ENCODE measurements around the gene UGT1A10.

The UGT1A10 gene

DNA sequence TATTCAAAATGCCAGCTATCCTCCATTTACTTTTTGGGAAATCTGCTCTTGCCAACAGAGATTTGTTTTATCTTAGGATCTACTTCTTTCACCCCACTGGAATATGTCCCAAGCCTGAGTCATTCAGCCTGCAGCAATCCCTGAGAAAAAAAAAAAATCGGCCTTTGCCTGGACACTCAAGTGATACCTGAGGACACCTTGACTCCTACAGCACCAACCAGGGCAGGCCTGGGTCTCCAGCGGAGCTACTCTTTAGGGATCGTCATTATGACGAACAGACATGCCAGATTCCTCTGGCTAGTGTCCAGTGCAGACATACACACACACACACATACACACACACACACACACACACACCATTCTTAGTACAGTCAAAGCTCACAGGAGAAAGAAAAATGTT is 54.2 kb downstream of the UGT1A10 start:
- TF ChIP-seq, protein P1, sequence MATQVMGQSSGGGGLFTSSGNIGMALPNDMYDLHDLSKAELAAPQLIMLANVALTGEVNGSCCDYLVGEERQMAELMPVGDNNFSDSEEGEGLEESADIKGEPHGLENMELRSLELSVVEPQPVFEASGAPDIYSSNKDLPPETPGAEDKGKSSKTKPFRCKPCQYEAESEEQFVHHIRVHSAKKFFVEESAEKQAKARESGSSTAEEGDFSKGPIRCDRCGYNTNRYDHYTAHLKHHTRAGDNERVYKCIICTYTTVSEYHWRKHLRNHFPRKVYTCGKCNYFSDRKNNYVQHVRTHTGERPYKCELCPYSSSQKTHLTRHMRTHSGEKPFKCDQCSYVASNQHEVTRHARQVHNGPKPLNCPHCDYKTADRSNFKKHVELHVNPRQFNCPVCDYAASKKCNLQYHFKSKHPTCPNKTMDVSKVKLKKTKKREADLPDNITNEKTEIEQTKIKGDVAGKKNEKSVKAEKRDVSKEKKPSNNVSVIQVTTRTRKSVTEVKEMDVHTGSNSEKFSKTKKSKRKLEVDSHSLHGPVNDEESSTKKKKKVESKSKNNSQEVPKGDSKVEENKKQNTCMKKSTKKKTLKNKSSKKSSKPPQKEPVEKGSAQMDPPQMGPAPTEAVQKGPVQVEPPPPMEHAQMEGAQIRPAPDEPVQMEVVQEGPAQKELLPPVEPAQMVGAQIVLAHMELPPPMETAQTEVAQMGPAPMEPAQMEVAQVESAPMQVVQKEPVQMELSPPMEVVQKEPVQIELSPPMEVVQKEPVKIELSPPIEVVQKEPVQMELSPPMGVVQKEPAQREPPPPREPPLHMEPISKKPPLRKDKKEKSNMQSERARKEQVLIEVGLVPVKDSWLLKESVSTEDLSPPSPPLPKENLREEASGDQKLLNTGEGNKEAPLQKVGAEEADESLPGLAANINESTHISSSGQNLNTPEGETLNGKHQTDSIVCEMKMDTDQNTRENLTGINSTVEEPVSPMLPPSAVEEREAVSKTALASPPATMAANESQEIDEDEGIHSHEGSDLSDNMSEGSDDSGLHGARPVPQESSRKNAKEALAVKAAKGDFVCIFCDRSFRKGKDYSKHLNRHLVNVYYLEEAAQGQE (IDR thresholded peaks at IDR 0.05; ENCODE audit: low read depth): no peak
- TF ChIP-seq NFIC (IDR thresholded peaks at IDR 0.05) (no peak), TEAD4 (IDR thresholded peaks at IDR 0.05) (no peak), EGR1 (IDR thresholded peaks at IDR 0.05) (no peak), FOXM1 (IDR thresholded peaks at IDR 0.05; ENCODE audit: borderline replicate concordance, low read depth) (no peak), TCF12 (IDR thresholded peaks at IDR 0.05; ENCODE audit: low read depth) (no peak), CEBPB (IDR thresholded peaks at IDR 0.05) (no peak), ZBTB7A (IDR thresholded peaks at IDR 0.05; ENCODE audit: low read depth) (no peak), EP300 (IDR thresholded peaks at IDR 0.05; ENCODE audit: borderline replicate concordance) (no peak), USF1 (IDR thresholded peaks at IDR 0.05) (no peak), MAX (IDR thresholded peaks at IDR 0.05) (no peak), YY1 (IDR thresholded peaks at IDR 0.05; ENCODE audit: low read depth) (no peak), RAD21 (IDR thresholded peaks at IDR 0.05; ENCODE audit: low read depth) (no peak), CREB1 (IDR thresholded peaks at IDR 0.05; ENCODE audit: low read depth) (no peak), TAF1 (IDR thresholded peaks at IDR 0.05; ENCODE audit: low read depth) (no peak)

- no peak for TF ChIP-seq USF1 (IDR thresholded peaks at IDR 0.05)
- no peak for TF ChIP-seq NFIC (IDR thresholded peaks at IDR 0.05)
- TF ChIP-seq YY1 (IDR thresholded peaks at IDR 0.05; ENCODE audit: low read depth): no peak
- TF ChIP-seq TEAD4 (IDR thresholded peaks at IDR 0.05): no peak
- TF ChIP-seq FOXM1 (IDR thresholded peaks at IDR 0.05; ENCODE audit: borderline replicate concordance, low read depth): no peak
- TF ChIP-seq ZBTB7A (IDR thresholded peaks at IDR 0.05; ENCODE audit: low read depth): no peak
- no peak for TF ChIP-seq TAF1 (IDR thresholded peaks at IDR 0.05; ENCODE audit: low read depth)
- TF ChIP-seq, protein P1 (IDR thresholded peaks at IDR 0.05; ENCODE audit: low read depth): no peak
- TF ChIP-seq RAD21 (IDR thresholded peaks at IDR 0.05; ENCODE audit: low read depth): no peak
- TF ChIP-seq MAX (IDR thresholded peaks at IDR 0.05): no peak
- no peak for TF ChIP-seq TCF12 (IDR thresholded peaks at IDR 0.05; ENCODE audit: low read depth)
- no peak for TF ChIP-seq CEBPB (IDR thresholded peaks at IDR 0.05)
- TF ChIP-seq EGR1 (IDR thresholded peaks at IDR 0.05): no peak
- no peak for TF ChIP-seq EP300 (IDR thresholded peaks at IDR 0.05; ENCODE audit: borderline replicate concordance)
- TF ChIP-seq CREB1 (IDR thresholded peaks at IDR 0.05; ENCODE audit: low read depth): no peak
These were observed 55.5 kb downstream of the UGT1A10 start for GRCh38 chr2:233691443-233692433.

- TF ChIP-seq FOXM1 (IDR thresholded peaks at IDR 0.05; ENCODE audit: borderline replicate concordance, low read depth) (no peak), YY1 (IDR thresholded peaks at IDR 0.05; ENCODE audit: low read depth) (no peak), NFIC (IDR thresholded peaks at IDR 0.05) (no peak), USF1 (IDR thresholded peaks at IDR 0.05) (no peak), MAX (IDR thresholded peaks at IDR 0.05) (no peak), EP300 (IDR thresholded peaks at IDR 0.05; ENCODE audit: borderline replicate concordance) (no peak), EGR1 (IDR thresholded peaks at IDR 0.05) (no peak), ZBTB7A (IDR thresholded peaks at IDR 0.05; ENCODE audit: low read depth) (no peak), TCF12 (IDR thresholded peaks at IDR 0.05; ENCODE audit: low read depth) (no peak)
- TF ChIP-seq, protein P1 (IDR thresholded peaks at IDR 0.05; ENCODE audit: low read depth): no peak
These were observed 56.4 kb downstream of the UGT1A10 start, which contains the start of gene UGT1A6 for GRCh38 chr2:233692648-233693047. TSS of gene UGT1A6 (plus strand) at chr2:233692890. CDS start at chr2:233693005, 115 bp downstream.

Measured in Ishikawa (cell line).